ENCODE measurements around the gene ERN2.

DNA sequence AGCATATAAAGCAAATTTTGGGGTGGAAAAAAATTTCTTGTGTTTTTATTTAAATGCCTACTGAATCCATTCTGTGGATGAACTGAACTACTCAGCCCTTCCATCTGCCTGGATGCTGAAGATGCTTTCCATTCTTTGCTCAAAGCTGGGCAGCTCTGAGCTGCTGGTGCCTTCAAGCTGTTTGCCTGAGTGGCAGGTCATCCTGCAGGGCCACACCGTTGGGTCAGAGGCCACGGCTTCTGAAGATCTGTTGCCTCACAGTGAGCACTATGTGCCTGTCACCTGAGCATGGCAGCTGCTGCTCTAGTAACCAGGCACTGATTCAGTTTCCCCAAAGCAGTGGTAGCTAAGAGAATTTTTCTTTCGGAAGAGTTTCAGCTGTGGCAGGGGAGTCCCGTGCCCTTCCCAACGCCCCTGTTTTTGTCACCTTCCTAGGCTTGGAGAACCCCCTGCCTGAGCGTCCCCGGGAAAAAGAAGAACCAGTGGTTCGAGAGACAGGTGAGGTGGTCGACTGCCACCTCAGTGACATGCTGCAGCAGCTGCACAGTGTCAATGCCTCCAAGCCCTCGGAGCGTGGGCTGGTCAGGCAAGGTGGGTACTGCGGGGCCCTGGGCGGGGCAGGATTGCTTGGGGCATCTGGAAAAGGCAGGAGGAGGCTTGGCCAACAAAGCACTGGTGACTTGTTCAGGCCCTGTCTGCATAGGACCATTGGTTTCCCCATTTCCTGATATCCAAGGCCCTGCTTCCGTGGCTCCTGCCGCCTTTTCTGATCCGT lies 25.8 kb downstream of the ERN2 start:
- TF ChIP-seq, protein P1, sequence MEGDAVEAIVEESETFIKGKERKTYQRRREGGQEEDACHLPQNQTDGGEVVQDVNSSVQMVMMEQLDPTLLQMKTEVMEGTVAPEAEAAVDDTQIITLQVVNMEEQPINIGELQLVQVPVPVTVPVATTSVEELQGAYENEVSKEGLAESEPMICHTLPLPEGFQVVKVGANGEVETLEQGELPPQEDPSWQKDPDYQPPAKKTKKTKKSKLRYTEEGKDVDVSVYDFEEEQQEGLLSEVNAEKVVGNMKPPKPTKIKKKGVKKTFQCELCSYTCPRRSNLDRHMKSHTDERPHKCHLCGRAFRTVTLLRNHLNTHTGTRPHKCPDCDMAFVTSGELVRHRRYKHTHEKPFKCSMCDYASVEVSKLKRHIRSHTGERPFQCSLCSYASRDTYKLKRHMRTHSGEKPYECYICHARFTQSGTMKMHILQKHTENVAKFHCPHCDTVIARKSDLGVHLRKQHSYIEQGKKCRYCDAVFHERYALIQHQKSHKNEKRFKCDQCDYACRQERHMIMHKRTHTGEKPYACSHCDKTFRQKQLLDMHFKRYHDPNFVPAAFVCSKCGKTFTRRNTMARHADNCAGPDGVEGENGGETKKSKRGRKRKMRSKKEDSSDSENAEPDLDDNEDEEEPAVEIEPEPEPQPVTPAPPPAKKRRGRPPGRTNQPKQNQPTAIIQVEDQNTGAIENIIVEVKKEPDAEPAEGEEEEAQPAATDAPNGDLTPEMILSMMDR (IDR thresholded peaks at IDR 0.05 in 2 of 3, conservative IDR thresholded peaks at IDR 0.05 in 1 of 3; ENCODE audit: borderline replicate concordance in 1 of 3, insufficient read depth in 1 of 3, low read depth in 2 of 3, low read length in 2 of 3) = no peak
- TF ChIP-seq POLR2A (IDR thresholded peaks at IDR 0.05; ENCODE audit: borderline replicate concordance, extremely low read depth, insufficient read depth, insufficient read length) = no peak
- no peak for TF ChIP-seq EZH2phosphoT487 (IDR thresholded peaks at IDR 0.05; ENCODE audit: borderline replicate concordance)
- TF ChIP-seq, protein P2, sequence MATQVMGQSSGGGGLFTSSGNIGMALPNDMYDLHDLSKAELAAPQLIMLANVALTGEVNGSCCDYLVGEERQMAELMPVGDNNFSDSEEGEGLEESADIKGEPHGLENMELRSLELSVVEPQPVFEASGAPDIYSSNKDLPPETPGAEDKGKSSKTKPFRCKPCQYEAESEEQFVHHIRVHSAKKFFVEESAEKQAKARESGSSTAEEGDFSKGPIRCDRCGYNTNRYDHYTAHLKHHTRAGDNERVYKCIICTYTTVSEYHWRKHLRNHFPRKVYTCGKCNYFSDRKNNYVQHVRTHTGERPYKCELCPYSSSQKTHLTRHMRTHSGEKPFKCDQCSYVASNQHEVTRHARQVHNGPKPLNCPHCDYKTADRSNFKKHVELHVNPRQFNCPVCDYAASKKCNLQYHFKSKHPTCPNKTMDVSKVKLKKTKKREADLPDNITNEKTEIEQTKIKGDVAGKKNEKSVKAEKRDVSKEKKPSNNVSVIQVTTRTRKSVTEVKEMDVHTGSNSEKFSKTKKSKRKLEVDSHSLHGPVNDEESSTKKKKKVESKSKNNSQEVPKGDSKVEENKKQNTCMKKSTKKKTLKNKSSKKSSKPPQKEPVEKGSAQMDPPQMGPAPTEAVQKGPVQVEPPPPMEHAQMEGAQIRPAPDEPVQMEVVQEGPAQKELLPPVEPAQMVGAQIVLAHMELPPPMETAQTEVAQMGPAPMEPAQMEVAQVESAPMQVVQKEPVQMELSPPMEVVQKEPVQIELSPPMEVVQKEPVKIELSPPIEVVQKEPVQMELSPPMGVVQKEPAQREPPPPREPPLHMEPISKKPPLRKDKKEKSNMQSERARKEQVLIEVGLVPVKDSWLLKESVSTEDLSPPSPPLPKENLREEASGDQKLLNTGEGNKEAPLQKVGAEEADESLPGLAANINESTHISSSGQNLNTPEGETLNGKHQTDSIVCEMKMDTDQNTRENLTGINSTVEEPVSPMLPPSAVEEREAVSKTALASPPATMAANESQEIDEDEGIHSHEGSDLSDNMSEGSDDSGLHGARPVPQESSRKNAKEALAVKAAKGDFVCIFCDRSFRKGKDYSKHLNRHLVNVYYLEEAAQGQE (IDR thresholded peaks at IDR 0.05; ENCODE audit: low read depth) = no peak
- TF ChIP-seq EZH2 (IDR thresholded peaks at IDR 0.05) = no peak
- TF ChIP-seq POLR2AphosphoS5 (IDR thresholded peaks at IDR 0.05; ENCODE audit: low read depth, low read length) = no peak
- no peak for TF ChIP-seq SRF (IDR thresholded peaks at IDR 0.05; ENCODE audit: low read depth)
- no peak for TF ChIP-seq EGR1 (IDR thresholded peaks at IDR 0.05; ENCODE audit: low read depth)
- no peak for TF ChIP-seq FOSL1 (IDR thresholded peaks at IDR 0.05; ENCODE audit: low read depth)
- TF ChIP-seq, protein P3, sequence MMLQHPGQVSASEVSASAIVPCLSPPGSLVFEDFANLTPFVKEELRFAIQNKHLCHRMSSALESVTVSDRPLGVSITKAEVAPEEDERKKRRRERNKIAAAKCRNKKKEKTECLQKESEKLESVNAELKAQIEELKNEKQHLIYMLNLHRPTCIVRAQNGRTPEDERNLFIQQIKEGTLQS (IDR thresholded peaks at IDR 0.05) = no peak
